ENCODE results near the gene BABAM2.
"Not testable (repeated sequence)": the region's sequence is repeated elsewhere in the genome, so short reads cannot be mapped to it uniquely, and the experiment has no call there.

The BABAM2 gene

GRCh38 chr2:28370354-28370753 lies 479.8 kb downstream of the BABAM2 start:
- no peak for DNase-seq

- not testable (repeated sequence) for DNase-seq
These were observed 481.2 kb downstream of the BABAM2 start for GRCh38 chr2:28371728-28372127.

GRCh38 chr2:28373854-28374253 lies 483.3 kb downstream of the BABAM2 start:
- DNase-seq = no peak

DNA sequence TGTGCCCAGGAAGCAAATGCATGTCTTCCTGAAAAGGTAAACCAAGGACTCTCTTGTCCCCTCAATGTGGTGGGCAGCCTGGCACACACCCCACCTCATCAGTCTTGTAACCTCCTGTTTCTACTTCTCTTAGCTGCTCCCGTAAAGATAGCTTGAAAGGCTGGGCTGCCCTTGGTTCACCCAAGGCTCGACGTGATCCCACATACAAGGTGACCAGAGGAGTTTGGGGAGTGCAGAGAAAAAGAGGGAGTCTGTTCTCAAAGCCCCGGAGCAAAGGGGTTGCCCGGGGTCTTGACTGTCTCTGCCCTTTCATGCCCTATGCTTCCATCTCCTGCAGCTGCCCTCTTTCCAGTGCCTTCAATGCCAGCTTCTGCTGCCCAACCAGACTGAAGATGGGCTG lies 483.8 kb downstream of the BABAM2 start:
- DNase-seq = no peak

DNA sequence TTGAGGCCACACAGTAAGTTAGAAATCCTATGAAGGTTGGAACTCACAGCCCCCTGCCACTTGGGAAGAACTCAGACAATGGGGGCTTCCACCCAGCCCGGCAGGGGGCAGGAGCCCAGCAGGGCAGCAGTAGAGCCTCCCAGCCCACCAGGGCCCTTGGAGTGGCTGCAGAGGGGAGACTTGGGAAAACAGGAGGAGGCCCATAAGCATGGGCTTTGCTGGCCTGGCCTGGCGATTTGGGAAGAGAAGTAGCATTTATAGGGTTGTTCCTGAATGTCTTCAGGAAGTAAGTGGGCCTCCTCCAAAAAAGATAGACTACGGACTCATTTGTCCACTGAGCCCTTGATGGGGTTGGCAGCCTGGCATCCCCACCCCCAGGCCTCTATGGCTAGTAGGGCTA lies 484.7 kb downstream of the BABAM2 start:
- no peak for DNase-seq

- no peak for DNase-seq
These were observed 485.5 kb downstream of the BABAM2 start for GRCh38 chr2:28375742-28376631.

DNA sequence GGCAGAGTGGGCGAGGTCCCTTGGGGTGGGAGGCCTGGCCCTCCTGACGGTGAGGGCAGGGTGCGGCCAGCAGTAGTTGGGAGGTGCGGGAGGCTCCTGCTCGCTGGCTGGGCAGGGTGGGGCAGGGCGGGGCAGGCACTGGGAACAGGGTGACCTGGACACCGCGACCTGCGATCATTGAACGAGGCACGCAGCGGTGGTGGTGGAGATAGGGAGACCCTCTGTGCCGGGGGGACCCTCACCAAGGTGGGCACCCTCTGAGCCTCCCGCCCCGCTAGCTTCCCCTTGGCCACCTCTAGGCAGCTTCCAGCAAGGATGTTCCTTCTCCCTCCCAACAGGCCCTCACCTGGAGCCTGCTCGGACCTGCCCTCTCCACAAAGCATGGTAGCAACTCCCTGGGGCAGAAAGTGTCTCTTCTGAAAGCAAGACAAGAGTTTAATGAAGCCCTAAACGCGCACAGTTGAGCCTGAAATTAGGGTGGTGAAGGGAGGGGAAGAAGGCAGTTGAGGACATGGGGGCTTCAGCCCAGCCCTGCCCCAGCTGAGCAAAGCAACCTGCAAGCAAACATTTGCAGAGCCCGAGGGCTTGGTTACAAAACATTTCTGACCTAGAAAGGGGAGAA lies 486.8 kb downstream of the BABAM2 start:
- DNase-seq = no peak

DNA sequence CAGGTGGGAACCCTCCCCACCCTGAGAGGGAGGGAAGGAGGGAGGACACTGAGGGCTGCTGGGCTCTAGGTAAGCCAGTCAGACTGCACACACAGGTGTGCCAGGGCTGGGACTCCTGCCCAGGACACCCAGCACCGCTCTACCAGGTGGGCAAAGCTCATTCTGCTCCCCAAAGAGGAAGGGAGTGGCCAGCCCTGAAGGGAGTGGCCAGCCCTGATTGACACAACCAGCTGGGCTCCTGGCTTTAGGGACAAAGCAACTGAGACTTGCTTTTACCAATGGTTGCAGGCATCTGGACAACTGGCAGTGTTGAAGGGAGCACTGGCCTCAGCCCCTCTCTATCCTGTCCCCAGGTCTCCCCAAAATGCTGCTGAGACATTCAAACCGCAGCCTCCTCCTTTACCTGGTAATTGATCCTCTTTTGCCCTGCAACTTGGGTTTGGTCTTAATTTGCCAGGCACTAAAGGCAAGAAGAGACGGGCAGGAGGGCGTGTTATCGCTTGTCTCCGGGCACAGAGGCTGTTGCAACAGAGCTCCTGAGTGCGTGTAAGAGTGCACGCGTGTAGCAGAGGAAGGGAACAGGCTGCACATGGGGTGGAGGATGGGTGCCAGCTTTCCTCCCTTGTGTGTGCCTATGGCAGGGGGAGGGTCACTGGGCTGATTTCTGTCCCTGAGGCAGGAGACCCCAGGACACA lies 487.6 kb downstream of the BABAM2 start:
- peak; percentile 13 for DNase-seq

GRCh38 chr2:28378679-28379584 lies 488.4 kb downstream of the BABAM2 start:
- no peak for DNase-seq

DNA sequence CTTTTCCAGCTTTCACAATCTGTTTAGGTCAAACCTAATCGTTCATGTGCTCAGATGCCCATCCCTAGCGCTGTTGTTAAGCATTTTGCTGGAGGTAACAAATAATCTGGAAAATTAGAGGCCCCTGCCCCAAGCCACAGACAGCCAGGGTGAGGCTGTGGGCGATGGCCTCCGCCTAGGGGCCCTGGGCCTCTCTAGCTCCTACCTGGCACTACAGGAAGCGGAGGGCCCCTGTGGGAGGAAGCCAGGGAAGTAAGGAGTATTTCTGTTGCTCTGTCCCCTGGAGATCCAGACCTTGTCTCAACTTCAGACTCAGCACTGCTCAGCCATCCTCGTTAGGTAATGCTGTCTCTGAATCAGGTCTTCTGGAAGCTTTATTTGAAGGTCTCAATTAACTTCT lies 489.7 kb downstream of the BABAM2 start:
- no peak for DNase-seq

DNA sequence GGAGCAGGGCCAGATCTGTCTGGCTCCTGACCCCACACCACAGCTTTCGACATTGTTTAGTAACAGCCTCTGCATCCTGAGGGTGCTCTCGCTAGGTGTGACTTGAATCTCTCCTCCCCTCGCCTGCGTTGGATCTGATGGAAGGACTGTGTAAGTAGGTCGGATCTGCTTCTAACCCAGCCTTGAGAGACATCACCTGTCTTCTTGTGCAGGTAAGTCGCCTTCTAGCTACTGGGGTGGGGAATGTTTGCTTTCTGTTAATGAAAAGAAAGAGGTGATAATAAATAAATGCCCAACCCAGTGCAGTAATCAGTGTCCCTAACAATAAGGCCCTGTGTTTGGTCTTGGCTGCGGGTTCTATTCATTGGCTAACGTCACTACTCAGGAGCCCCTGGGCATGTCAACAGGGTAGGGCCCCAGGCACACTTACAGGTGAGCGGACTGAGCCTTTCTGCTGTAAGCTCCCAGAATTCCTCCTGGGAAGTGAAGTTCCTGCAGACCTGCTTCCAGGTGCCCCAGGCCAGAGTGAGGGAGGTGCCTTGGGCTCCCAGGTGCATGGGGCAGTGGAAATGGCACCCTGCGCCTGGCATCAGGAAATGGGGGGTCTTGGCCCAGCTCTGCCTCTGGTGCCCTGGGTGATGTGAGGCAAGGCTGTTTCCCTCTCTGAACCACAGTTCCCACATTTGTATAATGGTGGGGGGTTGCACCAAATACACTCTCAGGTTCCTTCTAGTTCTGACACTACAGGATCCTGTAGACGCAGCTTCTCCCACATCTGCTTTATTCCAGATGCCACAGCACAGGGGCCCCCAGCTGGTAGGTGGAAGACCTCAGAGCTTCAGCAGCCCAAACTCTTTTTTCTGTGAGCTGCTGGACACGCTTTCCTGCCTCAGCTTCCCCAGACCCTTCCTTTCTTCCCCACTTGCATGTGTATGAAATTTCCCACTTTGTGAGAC lies 491.0 kb downstream of the BABAM2 start:
- DNase-seq = no peak

DNA sequence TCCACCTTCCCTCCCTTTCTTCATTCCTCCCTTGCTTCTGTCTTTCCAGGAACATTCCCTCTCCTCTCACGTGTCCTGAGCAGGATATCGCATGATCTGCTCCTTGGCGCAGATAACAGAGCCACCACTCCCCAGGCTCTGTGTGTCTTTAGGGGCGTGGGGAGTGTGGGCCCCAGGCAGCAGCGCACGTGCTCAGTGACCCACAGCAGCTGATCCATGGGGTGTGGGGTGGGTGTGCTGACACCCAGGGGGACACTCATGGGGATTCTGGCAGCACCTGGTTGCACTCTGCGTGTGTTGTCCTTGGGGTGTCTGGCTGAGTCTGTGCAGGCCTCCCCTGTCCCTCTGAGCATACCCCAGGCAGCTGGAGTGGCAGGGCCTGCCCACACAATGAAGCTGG lies 492.2 kb downstream of the BABAM2 start:
- DNase-seq = no peak

- no peak for DNase-seq
These were observed 496.8 kb downstream of the BABAM2 start for GRCh38 chr2:28387082-28387960.
